ENCODE data around the gene ATP12A.

The ATP12A gene

GRCh38 chr13:24742977-24743376 lies 62.8 kb downstream of the ATP12A start:
- DNase-seq (ENCODE audit: low read depth): no peak
- no peak for TF ChIP-seq CTCF (conservative IDR thresholded peaks at IDR 0.05; ENCODE audit: low read depth, low read length)
- H3K4me3 ChIP-seq (ENCODE audit: low read depth, low read length): no peak overlapping the region

GRCh38 chr13:24744247-24744646 lies 64.0 kb downstream of the ATP12A start:
- TF ChIP-seq CTCF (conservative IDR thresholded peaks at IDR 0.05; ENCODE audit: low read depth, low read length): no peak
- no peak overlapping the region for H3K4me3 ChIP-seq (ENCODE audit: low read depth, low read length)
- DNase-seq (ENCODE audit: low read depth): no peak

GRCh38 chr13:24745516-24745860 lies 65.3 kb downstream of the ATP12A start:
- no peak for DNase-seq (ENCODE audit: low read depth)
- no peak overlapping the region for H3K4me3 ChIP-seq (ENCODE audit: low read depth, low read length)
- TF ChIP-seq CTCF (conservative IDR thresholded peaks at IDR 0.05; ENCODE audit: low read depth, low read length): no peak

GRCh38 chr13:24745861-24746617 lies 65.8 kb downstream of the ATP12A start:
- no peak for DNase-seq (ENCODE audit: low read depth)
- TF ChIP-seq CTCF (conservative IDR thresholded peaks at IDR 0.05; ENCODE audit: low read depth, low read length): no peak
- no peak overlapping the region for H3K4me3 ChIP-seq (ENCODE audit: low read depth, low read length)

- H3K4me3 ChIP-seq (ENCODE audit: low read depth, low read length): no peak overlapping the region
- peak; percentile 15 for DNase-seq (ENCODE audit: low read depth)
- TF ChIP-seq CTCF (conservative IDR thresholded peaks at IDR 0.05; ENCODE audit: low read depth, low read length): peak; percentile 33
Observed at GRCh38 chr13:24746618-24747247, 66.5 kb downstream of the ATP12A start.

DNA sequence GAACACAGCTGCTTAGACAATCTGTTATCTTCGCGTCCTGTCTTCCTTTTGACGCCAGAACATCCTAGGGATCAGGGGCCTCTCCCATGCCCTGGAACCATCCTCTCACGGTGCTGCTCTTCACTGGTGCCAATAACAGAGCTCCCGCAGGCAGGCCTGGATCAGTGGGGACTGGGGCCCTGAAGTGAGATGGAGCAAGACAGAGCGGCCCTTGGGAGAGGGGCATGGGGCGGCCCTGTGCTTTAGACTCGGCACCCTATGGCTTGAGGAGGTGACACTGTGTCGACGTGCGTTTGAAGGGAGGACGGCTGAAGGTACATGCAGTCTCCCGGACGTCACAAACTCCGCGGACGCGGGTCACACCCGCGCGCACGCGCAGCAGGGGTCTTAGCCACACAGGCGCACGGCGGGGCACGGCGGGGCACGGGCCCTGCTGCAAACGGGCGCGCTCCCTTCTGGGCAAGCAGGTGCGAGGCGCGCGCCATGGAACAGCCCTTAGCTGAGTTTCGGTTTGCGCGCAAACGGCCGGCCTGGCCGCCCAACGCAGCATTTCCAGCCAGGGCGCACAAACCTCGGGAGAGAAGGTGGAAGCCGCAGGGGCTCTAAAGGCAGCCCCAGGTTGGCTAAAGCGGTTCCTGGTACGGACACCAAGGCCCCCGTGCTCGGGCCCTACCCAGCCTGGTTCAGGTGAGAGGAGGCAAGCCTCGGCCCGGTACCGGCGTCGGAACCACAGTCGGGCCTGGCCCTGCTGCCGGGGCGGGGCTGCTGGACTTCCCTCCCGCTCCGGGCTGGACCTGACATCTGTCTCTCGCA lies 67.2 kb downstream of the ATP12A start:
- TF ChIP-seq CTCF (conservative IDR thresholded peaks at IDR 0.05; ENCODE audit: low read depth, low read length): no peak
- H3K4me3 ChIP-seq (ENCODE audit: low read depth, low read length): peak overlapping the region; percentile 35
- peak; percentile 15 for DNase-seq (ENCODE audit: low read depth)
